Measurements from ENCODE around the gene AGBL1. TPM values are rescaled to one million over a fixed set of nuclear protein-coding genes. Genes with fewer than 3 reads are reported as not detected.

The AGBL1 gene
- total and polyA plus RNA-seq, 2 experiments from 2014 or later = 0.03 TPM; not detected in 1

GRCh38 chr15:86042226-86042625 is 37.4 kb upstream of the AGBL1 start:
- Mint-ChIP-seq H3K4me3 (no peak overlapping the region), H3K9me3 (no peaks in the 10 kb centered on the region), H3K27ac (no peak overlapping the region), H3K36me3 (ENCODE audit: low read depth) (no peaks in the 10 kb centered on the region), H3K27me3 (ENCODE audit: insufficient read depth, low read depth, poor library complexity) (no peaks in the 10 kb centered on the region), H3K4me1 (peaks cover 46% of the 10 kb centered on the region; the same call in 2 of the 3 replicates)
- no peak overlapping the region for H3K4me3 ChIP-seq
- no peak for ATAC-seq
- no peak for TF ChIP-seq STAT1 (IDR thresholded peaks at IDR 0.05; ENCODE audit: unreplicated experiment)
- TF ChIP-seq EZH2phosphoT487 (IDR thresholded peaks at IDR 0.05; ENCODE audit: unreplicated experiment) = no peak
- no peak for TF ChIP-seq CREB1 (CRISPR knock-in tag; IDR thresholded peaks at IDR 0.05; ENCODE audit: low read depth)
- TF ChIP-seq EZH2 (IDR thresholded peaks at IDR 0.05; ENCODE audit: low read depth, unreplicated experiment) = no peak
- no peak for TF ChIP-seq REST (IDR thresholded peaks at IDR 0.05; ENCODE audit: unreplicated experiment)
- TF ChIP-seq ZNF331 (CRISPR knock-in tag; IDR thresholded peaks at IDR 0.05; ENCODE audit: low read depth) = no peak
- no peak for TF ChIP-seq CTCF (conservative IDR thresholded peaks at IDR 0.05; ENCODE audit: low read depth in 2 of 2)
- no peak for TF ChIP-seq JUNB (IDR thresholded peaks at IDR 0.05; ENCODE audit: unreplicated experiment)
- no peak for TF ChIP-seq NANOG (IDR thresholded peaks at IDR 0.05; ENCODE audit: borderline replicate concordance)
- TF ChIP-seq POLR2AphosphoS5 (IDR thresholded peaks at IDR 0.05; ENCODE audit: low read depth) = no peak
- TF ChIP-seq ETS1 (IDR thresholded peaks at IDR 0.05) = no peak
- TF ChIP-seq ZNF114 (CRISPR knock-in tag; IDR thresholded peaks at IDR 0.05) = no peak
- TF ChIP-seq ZNF462 (CRISPR knock-in tag; IDR thresholded peaks at IDR 0.05) = no peak
- H3K79me2 ChIP-seq (replicated peaks; ENCODE audit: insufficient read depth) = no peaks in the 10 kb centered on the region
- no peaks in the 10 kb centered on the region for H4K20me1 ChIP-seq (replicated peaks; ENCODE audit: insufficient read depth)
- no peaks in the 10 kb centered on the region for H3K27me3 ChIP-seq (ENCODE audit: insufficient read depth)
- no peak overlapping the region for H3K4me2 ChIP-seq
- peaks cover 9% of the 10 kb centered on the region; the same call in 1 of the 2 replicates for H3K9me2 ChIP-seq (ENCODE audit: insufficient read depth)
- no peak for DNase-seq (ENCODE audit: low spot score)
- H3K27ac ChIP-seq (ENCODE audit: low read depth) = no peak overlapping the region
- no peaks in the 10 kb centered on the region for H3K36me3 ChIP-seq (ENCODE audit: insufficient read depth)
- no peaks in the 10 kb centered on the region for H3F3A ChIP-seq (replicated peaks; ENCODE audit: low read depth)
- H2AFZ ChIP-seq = no peak overlapping the region
- H3K4me1 ChIP-seq (ENCODE audit: insufficient read depth) = peaks cover 26% of the 10 kb centered on the region

Measured in GM23338 (cell line).